HEK293 (cell line): ENCODE data around the gene GNG12.

Source experiments
- AEBP2 ChIP-seq: fragments of 450-650 bp; formaldehyde crosslinking; IDR thresholded peaks from 2 replicates; pipeline ENCODE4 v1.5.1; 2016; ENCODE audit warnings: missing biosample characterization, missing genetic modification characterization, borderline replicate concordance
- ATF2 ChIP-seq: fragments of 450-650 bp; formaldehyde crosslinking; IDR thresholded peaks from 2 replicates; pipeline ENCODE4 v1.5.1; 2016; ENCODE audit warnings: missing biosample characterization, missing genetic modification characterization, low read depth
- KLF10 ChIP-seq: fragments of 450-650 bp; IDR thresholded peaks from 2 replicates; pipeline ENCODE4 v1.5.1; 2018; ENCODE audit warnings: missing biosample characterization, mild to moderate bottlenecking, missing genetic modification characterization
- KLF8 ChIP-seq: fragments of 450-650 bp; formaldehyde crosslinking; IDR thresholded peaks from 2 replicates; pipeline ENCODE4 v1.5.1; 2016; ENCODE audit warnings: missing biosample characterization, missing genetic modification characterization
- MEIS1 ChIP-seq: sonication (generic); formaldehyde crosslinking; IDR thresholded peaks from 2 replicates; pipeline ENCODE4 v1.8.1; 2022; ENCODE audit warnings: missing genetic modification reagents, mild to moderate bottlenecking, borderline replicate concordance
- MZF1 ChIP-seq: fragments of 450-650 bp; formaldehyde crosslinking; IDR thresholded peaks from 2 replicates; pipeline ENCODE4 v1.5.1; 2017; ENCODE audit warnings: missing biosample characterization, missing genetic modification characterization, borderline replicate concordance
- OSR2 ChIP-seq: fragments of 450-650 bp; formaldehyde crosslinking; IDR thresholded peaks from 2 replicates; pipeline ENCODE4 v1.5.1; 2016; ENCODE audit warnings: missing biosample characterization, missing genetic modification characterization
- PBX3 ChIP-seq: sonication (generic); formaldehyde crosslinking; IDR thresholded peaks from 2 replicates; pipeline ENCODE4 v1.8.1; 2022; ENCODE audit warnings: mild to moderate bottlenecking, moderate library complexity, missing genetic modification reagents
- PRDM1 ChIP-seq: fragments of 450-650 bp; formaldehyde crosslinking; IDR thresholded peaks from 2 replicates; pipeline ENCODE4; 2016; ENCODE audit warnings: missing biosample characterization, missing genetic modification characterization
- SALL2 ChIP-seq: fragments of 450-650 bp; formaldehyde crosslinking; IDR thresholded peaks from 2 replicates; pipeline ENCODE4 v1.5.0; 2017; ENCODE audit warnings: missing biosample characterization, mild to moderate bottlenecking, missing genetic modification characterization, borderline replicate concordance
- SP7 ChIP-seq: fragments of 450-650 bp; formaldehyde crosslinking; IDR thresholded peaks from 2 replicates; pipeline ENCODE4 v1.5.1; 2016; ENCODE audit warnings: missing biosample characterization, missing genetic modification characterization
- WT1 ChIP-seq: fragments of 450-650 bp; formaldehyde crosslinking; IDR thresholded peaks from 2 replicates; pipeline ENCODE4 v1.5.1; 2016; ENCODE audit warnings: missing biosample characterization, missing genetic modification characterization
- ZBTB17 ChIP-seq: fragments of 450-650 bp; formaldehyde crosslinking; IDR thresholded peaks from 2 replicates; pipeline ENCODE4 v1.5.1; 2016; ENCODE audit warnings: missing biosample characterization, missing genetic modification characterization
- ZBTB20 ChIP-seq: fragments of 450-650 bp; formaldehyde crosslinking; IDR thresholded peaks from 2 replicates; pipeline ENCODE4 v1.5.1; 2016; ENCODE audit warnings: missing biosample characterization, missing genetic modification characterization
- ZBTB8A ChIP-seq: fragments of 450-650 bp; formaldehyde crosslinking; IDR thresholded peaks from 2 replicates; pipeline ENCODE4 v1.5.1; 2016; ENCODE audit warnings: missing biosample characterization, missing genetic modification characterization
- ZNF18 ChIP-seq: fragments of 450-650 bp; formaldehyde crosslinking; IDR thresholded peaks from 2 replicates; pipeline ENCODE4 v1.5.1; 2016; ENCODE audit warnings: missing biosample characterization, missing genetic modification characterization
- ZNF184 ChIP-seq: fragments of 450-650 bp; IDR thresholded peaks from 2 replicates; pipeline ENCODE4 v1.5.1; 2018; ENCODE audit warnings: missing biosample characterization, mild to moderate bottlenecking, missing genetic modification characterization
- ZNF2 ChIP-seq: fragments of 450-650 bp; formaldehyde crosslinking; IDR thresholded peaks from 2 replicates; pipeline ENCODE4 v1.5.1; 2016; ENCODE audit warnings: missing biosample characterization, missing genetic modification characterization
- ZNF366 ChIP-seq: fragments of 450-650 bp; formaldehyde crosslinking; conservative IDR thresholded peaks from 2 replicates; pipeline ENCODE4 v1.5.1; 2016; ENCODE audit warnings: missing biosample characterization, missing genetic modification characterization
- ZNF394 ChIP-seq: fragments of 450-650 bp; formaldehyde crosslinking; IDR thresholded peaks from 2 replicates; pipeline ENCODE4 v1.5.1; 2016; ENCODE audit warnings: missing biosample characterization, missing genetic modification characterization, mild to moderate bottlenecking, moderate library complexity, borderline replicate concordance
- ZNF433 ChIP-seq: fragments of 450-650 bp; formaldehyde crosslinking; IDR thresholded peaks from 2 replicates; pipeline ENCODE4 v1.5.1; 2016; ENCODE audit warnings: missing biosample characterization, missing genetic modification characterization, low read depth
- ZNF510 ChIP-seq: fragments of 450-650 bp; formaldehyde crosslinking; IDR thresholded peaks from 2 replicates; pipeline ENCODE4 v1.5.1; 2018; ENCODE audit warnings: mild to moderate bottlenecking, missing genetic modification characterization, missing biosample characterization; ENCODE audit not compliant: insufficient replicate concordance
- ZNF521 ChIP-seq: fragments of 450-650 bp; formaldehyde crosslinking; IDR thresholded peaks from 2 replicates; pipeline ENCODE4 v1.5.1; 2017; ENCODE audit warnings: missing biosample characterization, mild to moderate bottlenecking, missing genetic modification characterization
- ZNF549 ChIP-seq: fragments of 450-650 bp; IDR thresholded peaks from 2 replicates; pipeline ENCODE4 v1.5.1; 2018; ENCODE audit warnings: missing biosample characterization, missing genetic modification characterization, mild to moderate bottlenecking, inconsistent platforms, moderate library complexity
- ZNF558 ChIP-seq: fragments of 450-650 bp; formaldehyde crosslinking; IDR thresholded peaks from 2 replicates; pipeline ENCODE4 v1.5.1; 2016; ENCODE audit warnings: missing biosample characterization, missing genetic modification characterization
- ZNF701 ChIP-seq: fragments of 450-650 bp; formaldehyde crosslinking; IDR thresholded peaks from 2 replicates; pipeline ENCODE4 v1.5.1; 2016; ENCODE audit warnings: missing biosample characterization, missing genetic modification characterization
- ZNF768 ChIP-seq: fragments of 450-650 bp; formaldehyde crosslinking; IDR thresholded peaks from 2 replicates; pipeline ENCODE4 v1.5.1; 2018; ENCODE audit warnings: missing biosample characterization, mild to moderate bottlenecking, missing genetic modification characterization
- ZNF777 ChIP-seq: fragments of 450-650 bp; formaldehyde crosslinking; IDR thresholded peaks from 2 replicates; pipeline ENCODE4 v1.5.1; 2017; ENCODE audit warnings: missing biosample characterization, missing genetic modification characterization, borderline replicate concordance
- ZNF792 ChIP-seq: fragments of 450-650 bp; formaldehyde crosslinking; IDR thresholded peaks from 2 replicates; pipeline ENCODE4 v1.5.1; 2016; ENCODE audit warnings: missing biosample characterization, missing genetic modification characterization
- ZNF843 ChIP-seq: fragments of 450-650 bp; formaldehyde crosslinking; IDR thresholded peaks from 2 replicates; pipeline ENCODE4 v1.5.1; 2016; ENCODE audit warnings: missing biosample characterization, missing genetic modification characterization
- ZSCAN23 ChIP-seq: fragments of 450-650 bp; formaldehyde crosslinking; IDR thresholded peaks from 2 replicates; pipeline ENCODE4 v1.5.1; 2016; ENCODE audit warnings: missing biosample characterization, missing genetic modification characterization
- TF ChIP-seq, protein P1 (sequence below): fragments of 450-650 bp; formaldehyde crosslinking; IDR thresholded peaks from 2 replicates; pipeline ENCODE4 v1.5.1; 2016; ENCODE audit warnings: missing biosample characterization, missing genetic modification characterization

The GNG12 gene

GRCh38 chr1:67682659-67683197 lies 150.5 kb downstream of the GNG12 start (continued):
- peak; percentile 62 for TF ChIP-seq ZNF184
- TF ChIP-seq KLF8 (tag by site-specific recombination), result peak; percentile 56; the same call in 1 of the 2 replicates
- TF ChIP-seq ZNF792 (tag by site-specific recombination), result no peak
- TF ChIP-seq MZF1, result 0 out of 2 replicates have a peak, but pooled peaks have one; percentile 31
- TF ChIP-seq MEIS1 (CRISPR knock-in tag), result no peak
- peak; percentile 59; the same call in 1 of the 2 replicates for TF ChIP-seq ATF2 (tag by site-specific recombination)
- no peak for TF ChIP-seq ZNF521 (tag by site-specific recombination)
- TF ChIP-seq ZNF510 (tag by site-specific recombination), result no peak
- TF ChIP-seq KLF10, result peak; percentile 88
- no peak for TF ChIP-seq ZBTB20 (tag by site-specific recombination)
- peak; percentile 25; the same call in 1 of the 2 replicates for TF ChIP-seq ZNF2 (tag by site-specific recombination)
- no peak for TF ChIP-seq ZNF768
- no peak for TF ChIP-seq ZNF701
- 0 out of 2 replicates have a peak, but pooled peaks have one; percentile 22 for TF ChIP-seq ZBTB17 (tag by site-specific recombination)
- no peak for TF ChIP-seq PBX3 (CRISPR knock-in tag)
- no peak for TF ChIP-seq AEBP2 (tag by site-specific recombination)
- no peak for TF ChIP-seq SALL2 (tag by site-specific recombination)
- peak; percentile 14; the same call in 1 of the 2 replicates for TF ChIP-seq ZNF394 (tag by site-specific recombination)
- TF ChIP-seq ZBTB8A (tag by site-specific recombination), result no peak
- TF ChIP-seq ZSCAN23 (tag by site-specific recombination), result 0 out of 2 replicates have a peak, but pooled peaks have one; percentile 39
- TF ChIP-seq, protein P1, sequence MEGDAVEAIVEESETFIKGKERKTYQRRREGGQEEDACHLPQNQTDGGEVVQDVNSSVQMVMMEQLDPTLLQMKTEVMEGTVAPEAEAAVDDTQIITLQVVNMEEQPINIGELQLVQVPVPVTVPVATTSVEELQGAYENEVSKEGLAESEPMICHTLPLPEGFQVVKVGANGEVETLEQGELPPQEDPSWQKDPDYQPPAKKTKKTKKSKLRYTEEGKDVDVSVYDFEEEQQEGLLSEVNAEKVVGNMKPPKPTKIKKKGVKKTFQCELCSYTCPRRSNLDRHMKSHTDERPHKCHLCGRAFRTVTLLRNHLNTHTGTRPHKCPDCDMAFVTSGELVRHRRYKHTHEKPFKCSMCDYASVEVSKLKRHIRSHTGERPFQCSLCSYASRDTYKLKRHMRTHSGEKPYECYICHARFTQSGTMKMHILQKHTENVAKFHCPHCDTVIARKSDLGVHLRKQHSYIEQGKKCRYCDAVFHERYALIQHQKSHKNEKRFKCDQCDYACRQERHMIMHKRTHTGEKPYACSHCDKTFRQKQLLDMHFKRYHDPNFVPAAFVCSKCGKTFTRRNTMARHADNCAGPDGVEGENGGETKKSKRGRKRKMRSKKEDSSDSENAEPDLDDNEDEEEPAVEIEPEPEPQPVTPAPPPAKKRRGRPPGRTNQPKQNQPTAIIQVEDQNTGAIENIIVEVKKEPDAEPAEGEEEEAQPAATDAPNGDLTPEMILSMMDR (tag by site-specific recombination), result no peak
- TF ChIP-seq ZNF843 (tag by site-specific recombination), result peak; percentile 33; the same call in 1 of the 2 replicates
- TF ChIP-seq ZNF777 (tag by site-specific recombination), result no peak
- no peak for TF ChIP-seq ZNF433 (tag by site-specific recombination)
- peak; percentile 74 for TF ChIP-seq ZNF366 (tag by site-specific recombination)
- TF ChIP-seq OSR2, result peak; percentile 60; the same call in 1 of the 2 replicates
- TF ChIP-seq WT1 (tag by site-specific recombination), result no peak; the same call in 1 of the 2 replicates
- no peak for TF ChIP-seq ZNF18 (tag by site-specific recombination)
- no peak for TF ChIP-seq ZNF549 (tag by site-specific recombination)
- peak; percentile 17; the same call in 1 of the 2 replicates for TF ChIP-seq PRDM1 (tag by site-specific recombination)
- TF ChIP-seq ZNF558 (tag by site-specific recombination), result 0 out of 2 replicates have a peak, but pooled peaks have one; percentile 42
- TF ChIP-seq SP7, result peak; percentile 91
